Activated CD4-positive, alpha-beta T cell treated with anti-CD3 and anti-CD28 coated beads for 24 hours (primary cell): ENCODE results near the gene KRTAP4-7.
"Not testable (repeated sequence)": the region's sequence is repeated elsewhere in the genome, so short reads cannot be mapped to it uniquely, and the experiment has no call there.

Experiments used
- DNase-seq, 2 donors: peaks; one replicate each; pipeline ENCODE4 v3.0.0-alpha.2; 2020; ENCODE audit warnings: low read depth in 2 of 2

KRTAP4-7 gene

DNA sequence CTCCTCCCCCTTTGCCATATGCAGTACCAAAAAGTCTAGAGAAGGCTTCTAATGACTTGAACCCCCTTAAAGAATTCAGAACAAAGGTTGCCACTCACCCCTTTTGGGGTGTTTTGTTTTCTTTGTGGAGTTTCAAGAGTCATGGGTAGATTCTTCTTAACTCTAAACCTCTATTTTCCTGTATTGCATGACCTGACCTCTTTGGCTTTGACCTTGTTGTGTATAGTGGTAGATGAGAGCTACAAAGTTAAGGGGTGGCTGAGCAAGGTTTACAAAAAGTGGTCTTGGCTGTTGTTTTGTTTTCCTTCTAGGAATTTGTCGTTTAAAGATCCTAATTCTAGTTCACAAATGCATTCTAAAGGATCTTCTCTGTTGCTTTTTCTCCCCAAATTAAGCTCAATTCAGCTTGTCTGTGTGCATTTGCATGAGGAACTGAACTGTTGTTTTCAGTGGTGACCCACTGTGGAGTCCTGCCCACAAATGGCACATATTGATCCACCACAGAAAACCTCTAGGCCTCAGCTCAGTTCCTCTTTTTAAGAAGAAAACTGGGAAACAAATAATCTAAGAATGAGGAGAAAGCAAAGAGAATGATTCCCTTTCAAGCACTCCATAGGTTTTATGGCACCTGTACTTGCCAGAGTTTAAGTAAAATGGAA, 24.9 kb downstream of the KRTAP4-7 start:
- not testable (repeated sequence) for DNase-seq

- no peak for DNase-seq
Observed at GRCh38 chr17:41111151-41111885, 27.4 kb downstream of the KRTAP4-7 start.

GRCh38 chr17:41116297-41116696, 32.3 kb downstream of the KRTAP4-7 start:
- DNase-seq = no peak

GRCh38 chr17:41117846-41118386, 34.0 kb downstream of the KRTAP4-7 start, which contains the start of gene KRTAP4-11:
Gene KRTAP4-11, minus strand, starts transcription at chr17:41118373. Its CDS starts 58 bp downstream, at chr17:41118315.
- DNase-seq = not testable (repeated sequence)

DNA sequence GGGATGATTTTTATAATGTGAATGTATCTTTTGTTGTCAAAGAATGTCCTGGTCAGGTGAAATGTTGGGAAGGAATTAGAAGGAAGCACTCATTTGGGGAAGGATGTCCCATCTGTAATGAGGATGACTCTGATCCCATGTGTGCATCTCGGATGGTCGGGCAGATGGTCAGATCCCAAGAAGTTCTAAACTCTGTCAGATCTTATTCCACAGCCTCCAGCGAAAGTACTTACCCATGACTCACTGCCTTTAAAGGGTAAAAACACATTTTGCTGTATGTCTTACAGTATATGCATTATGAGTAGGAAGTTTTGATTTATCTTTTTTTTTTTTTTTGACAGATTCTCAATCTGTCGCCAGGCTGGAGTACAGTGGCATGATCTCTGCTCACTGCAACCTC, 34.8 kb downstream of the KRTAP4-7 start:
- no peak for DNase-seq

DNA sequence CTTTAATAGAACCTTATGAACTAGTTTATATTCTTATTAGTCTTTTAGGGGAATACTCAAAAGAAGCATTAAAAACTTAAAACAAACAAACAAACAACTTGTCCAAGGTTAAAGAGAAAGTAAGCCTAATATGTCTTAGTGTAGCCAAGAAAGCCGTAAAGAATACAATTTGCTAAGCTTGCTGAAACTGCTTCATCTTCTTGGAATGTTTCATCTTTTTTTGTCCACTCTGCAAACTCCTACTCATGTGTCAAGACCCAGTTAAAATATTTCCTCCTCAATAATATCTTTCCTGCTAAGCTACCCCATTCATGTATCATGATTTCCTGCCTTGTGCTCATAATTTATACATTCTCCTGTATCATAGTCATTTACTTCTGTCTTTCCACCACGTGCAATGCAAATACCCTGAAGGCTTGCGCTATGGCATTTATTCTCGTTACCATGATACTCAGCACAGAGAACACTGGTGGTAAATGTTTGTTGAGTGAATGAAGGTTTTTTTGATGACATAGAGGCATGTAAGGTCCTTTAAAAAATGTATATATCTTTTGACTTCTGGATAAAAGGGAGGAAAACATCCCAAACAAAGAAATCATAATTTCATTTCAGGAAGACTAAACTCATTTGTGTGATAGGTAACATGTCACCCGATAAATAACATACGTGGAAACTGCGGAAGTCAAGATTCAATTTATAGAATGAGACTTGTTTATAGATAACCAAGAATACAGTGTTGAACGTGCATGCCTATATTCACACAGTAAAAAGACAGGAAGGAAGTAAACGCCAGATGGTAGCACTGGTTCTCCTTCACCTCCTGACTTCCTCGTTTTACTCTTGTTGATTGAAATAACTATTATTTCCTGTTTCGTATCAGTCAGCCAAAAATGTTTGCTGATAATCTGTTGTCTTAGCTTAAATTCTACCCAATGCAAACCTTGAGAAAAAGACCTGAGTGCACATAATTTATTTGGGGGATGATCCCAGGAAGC, 36.0 kb downstream of the KRTAP4-7 start:
- not testable (repeated sequence) for DNase-seq

DNA sequence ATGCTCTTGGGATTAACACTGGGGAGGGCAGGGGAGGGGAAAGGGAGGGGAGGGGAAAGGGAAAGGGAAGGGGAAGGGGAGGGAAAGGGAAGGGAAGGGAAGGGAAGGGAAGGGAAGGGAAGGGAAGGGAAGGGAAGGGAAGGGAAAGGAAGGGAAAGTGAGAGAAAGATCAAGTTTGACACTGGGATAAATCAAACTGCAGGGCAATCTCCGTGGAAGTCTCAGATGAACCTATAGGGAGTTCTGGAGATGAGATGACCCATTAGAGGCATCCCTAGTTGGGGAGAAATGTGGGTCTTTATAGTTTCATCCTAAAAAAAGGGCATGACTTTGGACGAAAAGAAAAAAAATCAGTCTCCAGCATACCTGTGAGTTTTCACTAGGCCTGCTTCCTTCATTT, 37.8 kb downstream of the KRTAP4-7 start:
- no peak for DNase-seq

DNA sequence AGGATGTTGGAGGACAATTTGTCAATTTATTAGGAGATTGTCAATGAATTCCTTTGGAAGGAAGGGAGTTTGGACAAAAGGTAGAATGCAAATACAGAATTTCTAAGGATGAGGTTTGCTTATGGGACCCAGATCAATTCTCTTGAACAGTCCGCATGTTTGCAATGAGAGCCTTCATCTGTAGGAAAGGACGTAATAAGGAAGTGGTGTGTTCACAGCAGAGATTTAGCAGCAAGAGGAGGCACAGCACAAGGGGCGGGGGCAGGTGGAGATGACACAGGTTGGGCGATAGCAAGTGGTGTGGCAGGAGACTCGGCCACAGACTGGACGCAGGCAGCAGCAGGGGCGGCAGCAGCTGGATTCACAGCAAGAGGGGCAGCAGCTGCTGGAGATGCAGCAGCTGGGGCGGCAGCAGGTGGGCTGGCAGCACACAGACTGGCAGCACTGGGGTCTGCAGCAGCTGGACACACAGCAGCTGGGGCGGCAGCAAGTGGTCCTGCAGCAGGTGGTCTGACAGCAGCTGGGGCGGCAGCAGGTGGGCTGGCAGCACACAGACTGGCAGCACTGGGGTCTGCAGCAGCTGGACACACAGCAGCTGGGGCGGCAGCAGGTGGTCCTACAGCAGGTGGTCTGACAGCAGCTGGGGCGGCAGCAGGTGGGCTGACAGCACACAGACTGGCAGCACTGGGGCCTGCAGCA, 39.5 kb downstream of the KRTAP4-7 start:
- DNase-seq = not testable (repeated sequence)

- DNase-seq = not testable (repeated sequence)
Observed at GRCh38 chr17:41123991-41124371, 40.0 kb downstream of the KRTAP4-7 start, which contains the start of gene KRTAP4-12. Gene KRTAP4-12, minus strand, starts transcription at chr17:41124182. Its CDS starts 60 bp downstream, at chr17:41124122.

DNA sequence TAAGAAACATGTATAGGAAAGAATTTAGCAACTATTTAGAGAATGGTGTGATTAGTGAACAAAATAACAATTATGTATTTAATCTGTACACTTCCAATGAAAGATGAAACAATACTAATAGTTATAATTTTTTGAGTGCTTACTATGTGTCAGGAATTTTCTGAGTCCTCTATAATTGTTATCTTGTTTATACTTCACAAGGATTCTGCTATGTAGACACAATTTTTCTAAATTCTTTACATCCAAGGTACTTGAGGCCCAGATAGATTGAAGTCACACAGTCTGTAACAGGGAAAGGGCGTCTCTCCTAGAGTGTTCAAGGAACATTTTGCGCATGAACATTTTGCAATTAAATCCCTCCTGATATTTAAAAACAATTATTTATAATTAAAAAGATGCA, 41.1 kb downstream of the KRTAP4-7 start:
- no peak for DNase-seq

DNA sequence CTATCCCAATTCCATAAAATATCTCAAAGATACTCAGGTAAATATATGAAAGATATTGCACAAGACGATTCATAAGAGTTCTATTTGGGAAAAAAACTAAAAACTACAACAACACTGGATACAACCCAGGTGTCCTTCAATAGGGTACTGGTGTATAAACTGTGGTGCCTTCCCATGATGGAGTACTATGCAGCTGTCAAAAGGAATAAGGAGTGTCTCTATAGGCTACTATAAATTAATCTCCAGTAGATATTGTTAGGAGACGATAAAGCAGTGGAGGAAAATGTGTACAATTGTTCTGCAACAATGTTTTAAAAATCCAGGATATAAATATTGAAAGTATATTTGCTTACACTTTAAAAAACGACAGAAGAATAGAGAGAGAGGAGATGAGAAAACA, 42.5 kb downstream of the KRTAP4-7 start:
- no peak for DNase-seq

DNA sequence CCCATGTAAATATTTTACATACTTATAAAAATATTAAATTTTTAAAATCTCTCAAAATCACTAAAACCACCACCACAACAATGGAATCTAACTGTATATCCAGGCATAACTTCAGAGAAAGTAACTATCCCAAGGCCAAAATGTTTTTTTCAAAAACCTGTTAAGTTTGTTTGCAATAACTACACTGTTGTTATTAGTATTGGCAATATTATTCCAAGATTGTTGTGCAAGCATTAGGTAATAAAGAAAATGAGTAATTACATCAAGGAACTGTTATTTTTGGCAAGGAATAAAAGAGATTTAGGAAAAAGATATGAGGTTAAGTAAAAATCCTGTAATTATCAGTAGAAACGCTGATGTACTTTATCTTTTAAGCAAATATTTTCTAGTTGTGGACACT, 43.4 kb downstream of the KRTAP4-7 start:
- DNase-seq = no peak

- no peak for DNase-seq
Observed at GRCh38 chr17:41131979-41132378, 48.0 kb downstream of the KRTAP4-7 start.

GRCh38 chr17:41133880-41134735, 50.2 kb downstream of the KRTAP4-7 start:
- DNase-seq = no peak
